Left ventricle myocardium inferior (tissue), 1 donor: Measurements from ENCODE around the gene ASPHD2. TPM values are rescaled to one million over a fixed set of nuclear protein-coding genes. Genes with fewer than 3 reads are reported as not detected.

Experiments used
- DNase-seq: peaks from one replicate; pipeline ENCODE4 v3.0.0-alpha.2; 2020
- H3K27ac ChIP-seq: fragments of 200-600 bp; replicated peaks from 2 replicates; pipeline ENCODE4 v1.8.0; 2021
- H3K27me3 ChIP-seq: fragments of 200-600 bp; 2 replicates; pipeline ENCODE4 v1.8.0; 2021; ENCODE audit warnings: low read depth
- H3K36me3 ChIP-seq: fragments of 200-600 bp; 2 replicates; pipeline ENCODE4 v1.8.0; 2021
- H3K4me1 ChIP-seq: fragments of 200-600 bp; 2 replicates; pipeline ENCODE4 v1.8.0; 2021
- H3K4me3 ChIP-seq: fragments of 200-600 bp; 2 replicates; pipeline ENCODE4 v1.8.0; 2021; ENCODE audit warnings: mild to moderate bottlenecking, moderate library complexity
- H3K9me3 ChIP-seq: fragments of 200-600 bp; replicated peaks from 2 replicates; pipeline ENCODE4 v1.8.0; 2021
- CTCF ChIP-seq: fragments of 200-600 bp; IDR thresholded peaks from 2 replicates; pipeline ENCODE4 v1.8.0; 2021; ENCODE audit warnings: antibody characterized with exemption, mild to moderate bottlenecking, borderline replicate concordance
- intact Hi-C: fragments of 100-400 bp; cut with micrococcal nuclease; formaldehyde crosslinking; loops from one replicate; pipeline ENCODE4 v1.11.0; 2022
- total RNA-seq: library from RNA; stranded (reverse); fragmentation: NEBNext Ultra II Directional; extraction: Animal tissue kit (Norgen Biotek cat#: 25700); gene quantifications from one replicate; pipeline ENCODE4 v1.2.1, GENCODE V29; 2021
- donor health status: DM: no; HTN: yes; CAD: no; lungs with severe emphysema.

The ASPHD2 gene
- total RNA-seq, 1 donor from 2014 or later = 0.11 TPM

- Histone ChIP-seq H3K4me3 (peak overlapping the region; percentile 83), H3K27me3 (no peaks in the 10 kb centered on the region), H3K27ac (peak overlapping the region; percentile 90), H3K4me1 (peaks cover 66% of the 10 kb centered on the region), H3K9me3 (no peaks in the 10 kb centered on the region), H3K36me3 (peaks cover 22% of the 10 kb centered on the region)
- no peak for TF ChIP-seq CTCF
- DNase-seq = no peak
- intact Hi-C loops = no loop called here
These were observed 55.3 kb downstream of the ASPHD2 start for GRCh38 chr22:26484360-26484706.

GRCh38 chr22:26485013-26485412, 56.0 kb downstream of the ASPHD2 start:
- Histone ChIP-seq H3K4me1 (peaks cover 59% of the 10 kb centered on the region), H3K27ac (peak overlapping the region; percentile 90), H3K36me3 (peaks cover 29% of the 10 kb centered on the region), H3K27me3 (no peaks in the 10 kb centered on the region), H3K4me3 (peak overlapping the region; percentile 83), H3K9me3 (no peaks in the 10 kb centered on the region)
- DNase-seq = no peak
- intact Hi-C loops = no loop called here
- no peak for TF ChIP-seq CTCF

GRCh38 chr22:26485806-26486390, 56.8 kb downstream of the ASPHD2 start:
- intact Hi-C loops = no loop called here
- Histone ChIP-seq H3K9me3 (no peaks in the 10 kb centered on the region), H3K27ac (no peak overlapping the region), H3K36me3 (peaks cover 36% of the 10 kb centered on the region), H3K4me1 (peaks cover 50% of the 10 kb centered on the region), H3K27me3 (no peaks in the 10 kb centered on the region), H3K4me3 (no peak overlapping the region)
- DNase-seq = no peak
- no peak for TF ChIP-seq CTCF

GRCh38 chr22:26486394-26486793, 57.3 kb downstream of the ASPHD2 start:
- DNase-seq = no peak
- H3K4me1 ChIP-seq = peaks cover 45% of the 10 kb centered on the region
- H3K27me3 ChIP-seq = no peaks in the 10 kb centered on the region
- intact Hi-C loops = no loop called here
- H3K4me3 ChIP-seq = no peak overlapping the region
- no peak for TF ChIP-seq CTCF
- peaks cover 40% of the 10 kb centered on the region for H3K36me3 ChIP-seq
- no peaks in the 10 kb centered on the region for H3K9me3 ChIP-seq
- no peak overlapping the region for H3K27ac ChIP-seq

- no peak overlapping the region for H3K27ac ChIP-seq
- TF ChIP-seq CTCF = no peak
- intact Hi-C loops = no loop called here
- peaks cover 33% of the 10 kb centered on the region for H3K4me1 ChIP-seq
- no peak for DNase-seq
- H3K27me3 ChIP-seq = no peaks in the 10 kb centered on the region
- no peaks in the 10 kb centered on the region for H3K9me3 ChIP-seq
- H3K4me3 ChIP-seq = no peak overlapping the region
- H3K36me3 ChIP-seq = peaks cover 56% of the 10 kb centered on the region
These were observed 58.9 kb downstream of the ASPHD2 start for GRCh38 chr22:26487996-26488395.
